Measurements from ENCODE around the gene MED9.

- TF ChIP-seq POLR2A (IDR thresholded peaks at IDR 0.05; ENCODE audit: low read length) (no peak), GATA1 (IDR thresholded peaks at IDR 0.05; ENCODE audit: low read depth, low read length) (no peak)
These were observed 16.6 kb downstream of the MED9 start for GRCh38 chr17:17493249-17493985.

Measured in erythroblast (primary cell).